Measurements from ENCODE around the gene TBX4. TPM values are rescaled to one million over a fixed set of nuclear protein-coding genes. Genes with fewer than 3 reads are reported as not detected.

The TBX4 gene
- 0.10 to 0.23 TPM (median 0.13 TPM) in 5 replicates for total RNA-seq (2022; extraction: Qiagen RNA extraction; ENCODE audit: low read depth)

DNA sequence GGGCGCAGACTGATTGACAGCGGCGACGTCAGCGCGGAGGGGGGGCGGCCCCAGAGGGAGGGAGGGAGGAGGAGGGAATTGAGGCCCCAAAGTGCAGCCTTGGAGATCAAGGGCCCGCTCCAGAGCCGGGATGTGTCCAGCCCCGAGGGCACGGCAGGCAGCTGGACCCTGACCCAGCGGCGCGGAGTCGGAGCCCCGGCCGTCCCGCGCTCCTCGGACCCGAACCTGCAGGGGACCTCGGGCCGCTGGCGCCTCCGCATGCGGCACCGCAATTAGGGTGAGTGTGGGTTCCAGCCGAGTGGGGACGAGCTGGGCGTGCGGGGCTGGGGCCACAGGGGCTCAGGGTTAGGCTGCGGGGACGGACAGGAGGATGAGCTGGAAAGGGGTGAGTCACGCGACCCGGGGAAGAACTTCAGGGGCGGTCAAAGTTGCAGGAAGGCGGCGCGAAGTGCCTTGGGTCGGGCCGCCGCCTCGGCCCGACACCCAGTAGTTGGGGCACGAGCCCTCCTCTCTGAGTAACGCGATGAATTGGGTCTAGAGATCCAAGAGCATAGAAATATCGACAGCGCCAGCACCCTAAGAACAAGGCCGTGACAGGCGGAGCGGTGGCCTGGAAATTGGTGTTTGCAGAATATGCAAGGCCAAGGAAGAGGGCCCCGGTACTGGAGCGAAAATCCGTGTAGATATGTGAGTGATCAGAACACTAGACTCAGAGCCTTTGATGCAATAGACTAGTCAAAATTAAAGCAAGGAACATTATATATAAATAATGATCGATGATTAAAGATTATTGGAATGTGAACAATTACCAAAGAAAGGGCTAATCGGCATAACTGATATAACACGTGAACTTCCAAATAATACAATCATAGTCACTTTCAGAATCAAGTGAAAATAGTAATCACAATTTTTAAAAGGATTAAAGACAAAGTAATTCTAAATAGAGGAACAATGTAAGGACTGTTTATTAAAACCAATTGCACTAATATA, at the start of gene TBX4:
TSS of gene TBX4 (plus strand) at position 122 of the 990 bp plus-strand sequence. CDS start 4,069 bp downstream, outside the sequence.

Other genes starting within 250 kb of the TBX4 start
- 6.0 to 8.7 TPM (median 7.6 TPM) in 5 replicates for gene TBX2, start 52.6 kb upstream of the TBX4 start, total RNA-seq (2022; extraction: Qiagen RNA extraction; ENCODE audit: low read depth)
- not detected in 5 replicates for gene NACA2, start 138.8 kb downstream of the TBX4 start, total RNA-seq (2022; extraction: Qiagen RNA extraction; ENCODE audit: low read depth)

All from A549 treated with DMSO at 1 μM for 4 hours (cell line).